ENCODE data around the gene ZMIZ2. TPM values are rescaled to one million over a fixed set of nuclear protein-coding genes. Genes with fewer than 3 reads are reported as not detected.

Gene ZMIZ2
- total and polyA plus RNA-seq, 9 of the 15 experiments (the other 6 are each of a cell fraction or from before 2014, with no cell fraction given) = 0.13 to 40.3 (median 4.9) TPM

DNA sequence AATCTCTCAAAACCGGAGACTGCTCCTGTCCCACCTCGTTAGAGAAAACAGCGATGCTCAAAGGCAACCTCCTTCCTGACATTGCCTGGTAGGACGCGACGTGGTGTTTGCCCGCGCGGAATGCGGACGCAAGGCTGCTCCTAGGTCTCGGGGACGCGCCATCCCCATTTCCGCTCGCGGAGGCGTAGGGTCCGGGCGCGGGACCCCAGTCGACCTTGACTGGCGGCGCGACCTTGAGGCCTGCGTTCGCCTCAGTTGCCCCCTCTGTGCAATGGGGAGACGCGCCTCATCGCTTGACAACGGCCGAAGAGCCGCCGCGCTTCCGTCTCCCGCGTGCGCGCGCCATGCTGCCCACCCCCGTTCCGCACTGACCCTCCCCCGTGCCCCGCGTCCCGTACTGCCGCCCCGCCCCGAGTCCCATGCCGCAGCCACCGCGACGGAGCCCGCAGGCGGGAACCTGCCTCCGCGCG, 47.4 kb downstream of the ZMIZ2 start:
- Histone ChIP-seq H3K27ac (ENCODE audit: extremely low read depth, low read depth, low read length) (peak overlapping the region; percentile 98), H3K9ac (ENCODE audit: insufficient read depth in 1 of 2, low read depth in 2 of 2, low read length in 2 of 2) (peak overlapping the region; percentile 86 to 100), H3K36me3 (ENCODE audit: control insufficient read depth, insufficient read depth, low read length) (peaks cover 38% of the 10 kb centered on the region), H3K79me2 (ENCODE audit: control insufficient read depth, insufficient read depth, low read length) (peaks cover 52% of the 10 kb centered on the region), H3K9me1 (ENCODE audit: control insufficient read depth, insufficient read depth, low read length) (no peaks in the 10 kb centered on the region), H2AFZ (ENCODE audit: low read depth, low read length) (peak overlapping the region; percentile 93), H4K20me1 (replicated peaks; ENCODE audit: control insufficient read depth, insufficient read depth, low read length) (peaks cover 27% of the 10 kb centered on the region), H3K4me1 (replicated peaks in 1 of 2; ENCODE audit: control insufficient read depth in 2 of 2, insufficient read depth in 2 of 2, low read length in 2 of 2) (peaks cover 17 to 25% of the 10 kb centered on the region in 2 experiments; a peak in 4 of 5 replicates), H3K9me3 (replicated peaks; ENCODE audit: control insufficient read depth, insufficient read depth, low read depth, low read length) (no peaks in the 10 kb centered on the region), H3K4me2 (ENCODE audit: insufficient read depth, low read length) (peak overlapping the region; percentile 85), H3K4me3 (peak overlapping the region; percentile 56), H3K27me3 (ENCODE audit: control insufficient read depth in 2 of 2, insufficient read depth in 2 of 2, low read length in 2 of 2) (no peaks in the 10 kb centered on the region)
- intact Hi-C loops (cut with micrococcal nuclease) = loop anchor here (2.0 to 5.0 kb wide), 4 partner anchors 49 to 214 kb away; partner anchors contain the start of genes H2AZ2, OGDH, TMED4 and ZMIZ2
- DNase-seq (ENCODE audit: extremely low read depth in 1 of 4, low spot score in 3 of 4) (no peak), ATAC-seq (peak; percentile 17), FAIRE-seq (no peak)
- in situ Hi-C loops (cut with MboI) = no loop called here
- ChIA-PET CTCF (ENCODE audit: low intra/inter-chr PET ratio) (interaction anchor here (0.5 to 0.6 kb wide), 2 partner anchors 47 to 146 kb away, joined by 3 read pairs; no protein-coding TSS in a partner anchor), POLR2A (interaction anchor here (1.4 kb wide), 1 partner anchor 223 kb away, joined by 4 read pairs; the partner anchor contains the start of gene DDX56)
- under 1% methylated on average over 42 of the region's 59 CpGs for WGBS (ENCODE audit: insufficient coverage, low coverage, missing lambda C conversion rate)
- BruUV-seq (replicated peaks) = TSS peak; percentile 83
- TF ChIP-seq, protein P1, sequence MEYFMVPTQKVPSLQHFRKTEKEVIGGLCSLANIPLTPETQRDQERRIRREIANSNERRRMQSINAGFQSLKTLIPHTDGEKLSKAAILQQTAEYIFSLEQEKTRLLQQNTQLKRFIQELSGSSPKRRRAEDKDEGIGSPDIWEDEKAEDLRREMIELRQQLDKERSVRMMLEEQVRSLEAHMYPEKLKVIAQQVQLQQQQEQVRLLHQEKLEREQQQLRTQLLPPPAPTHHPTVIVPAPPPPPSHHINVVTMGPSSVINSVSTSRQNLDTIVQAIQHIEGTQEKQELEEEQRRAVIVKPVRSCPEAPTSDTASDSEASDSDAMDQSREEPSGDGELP (CRISPR knock-in tag; IDR thresholded peaks at IDR 0.05; ENCODE audit: borderline replicate concordance) = peak; percentile 56; the same call in 1 of the 2 replicates
- TF ChIP-seq TFAM (CRISPR knock-in tag; conservative IDR thresholded peaks at IDR 0.05) (no peak), FOXA1 (IDR thresholded peaks at IDR 0.05; ENCODE audit: borderline replicate concordance) (no peak), ZNF589 (CRISPR knock-in tag; IDR thresholded peaks at IDR 0.05; ENCODE audit: low read depth) (0 out of 2 replicates have a peak, but pooled peaks have one; percentile 18), ZBTB7A (IDR thresholded peaks at IDR 0.05; ENCODE audit: borderline replicate concordance, control insufficient read depth, low read depth, low read length) (peak; percentile 75; the same call in 1 of the 2 replicates), ZBTB43 (CRISPR knock-in tag; IDR thresholded peaks at IDR 0.05) (0 out of 2 replicates have a peak, but pooled peaks have one; percentile 39), CBX2 (IDR thresholded peaks at IDR 0.05; ENCODE audit: insufficient read depth, low read length, poor library complexity, severe bottlenecking) (no peak), CEBPG (CRISPR knock-in tag; IDR thresholded peaks at IDR 0.05) (no peak), CEBPG (tag; conservative IDR thresholded peaks at IDR 0.05 in 1 of 2, IDR thresholded peaks at IDR 0.05 in 1 of 2) (0 out of 4 replicates have a peak, but pooled peaks of 1 of the 2 experiments have one; percentile 21), SLC30A9 (CRISPR knock-in tag; IDR thresholded peaks at IDR 0.05) (no peak), NKRF (IDR thresholded peaks at IDR 0.05; ENCODE audit: borderline replicate concordance) (0 out of 2 replicates have a peak, but pooled peaks have one; percentile 22), ZNF766 (CRISPR knock-in tag; conservative IDR thresholded peaks at IDR 0.05) (0 out of 2 replicates have a peak, but pooled peaks have one; percentile 28), TRIM28 (IDR thresholded peaks at IDR 0.05) (0 out of 2 replicates have a peak, but pooled peaks have one; percentile 13), SMARCA5 (IDR thresholded peaks at IDR 0.05) (peak; percentile 94), PML (IDR thresholded peaks at IDR 0.05; ENCODE audit: low read length) (no peak), IRF2 (CRISPR knock-in tag; IDR thresholded peaks at IDR 0.05) (no peak)
- TF ChIP-seq, protein P2, sequence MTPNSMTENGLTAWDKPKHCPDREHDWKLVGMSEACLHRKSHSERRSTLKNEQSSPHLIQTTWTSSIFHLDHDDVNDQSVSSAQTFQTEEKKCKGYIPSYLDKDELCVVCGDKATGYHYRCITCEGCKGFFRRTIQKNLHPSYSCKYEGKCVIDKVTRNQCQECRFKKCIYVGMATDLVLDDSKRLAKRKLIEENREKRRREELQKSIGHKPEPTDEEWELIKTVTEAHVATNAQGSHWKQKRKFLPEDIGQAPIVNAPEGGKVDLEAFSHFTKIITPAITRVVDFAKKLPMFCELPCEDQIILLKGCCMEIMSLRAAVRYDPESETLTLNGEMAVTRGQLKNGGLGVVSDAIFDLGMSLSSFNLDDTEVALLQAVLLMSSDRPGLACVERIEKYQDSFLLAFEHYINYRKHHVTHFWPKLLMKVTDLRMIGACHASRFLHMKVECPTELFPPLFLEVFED (CRISPR knock-in tag; conservative IDR thresholded peaks at IDR 0.05) = peak; percentile 63; the same call in 1 of the 2 replicates
